Measurements from ENCODE around the gene BRMS1L.

DNA sequence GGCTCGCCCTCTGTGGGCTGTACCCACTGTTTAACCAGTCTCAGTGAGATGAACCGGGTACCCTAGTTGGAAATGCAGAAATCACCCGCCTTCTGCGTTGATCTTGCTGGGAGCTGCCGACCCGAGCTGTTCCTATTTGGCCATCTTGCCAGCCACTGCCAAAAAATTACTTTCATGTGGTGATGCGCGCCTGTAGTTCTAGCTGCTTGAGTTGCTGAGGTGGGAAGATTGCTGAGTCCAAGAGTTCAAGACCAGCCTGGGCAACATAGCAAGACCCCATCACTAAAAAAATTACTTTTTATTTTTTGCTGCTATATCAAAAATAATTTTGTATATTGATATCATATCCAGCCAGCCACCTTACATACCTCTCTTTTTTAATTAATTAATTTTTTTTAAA lies 18.4 kb downstream of the BRMS1L start:
- TF ChIP-seq EZH2phosphoT487 (IDR thresholded peaks at IDR 0.05) (no peak), CTCF (IDR thresholded peaks at IDR 0.05) (no peak), EZH2 (IDR thresholded peaks at IDR 0.05) (no peak)

All from neural progenitor cell (in vitro differentiated cells).